22Rv1 (cell line): ENCODE data around the gene NT5C1B.

Source experiments
- ZFX ChIP-seq: fragments of 450-650 bp; IDR thresholded peaks from 2 replicates; pipeline ENCODE4 v1.6.1; 2017; ENCODE audit warnings: antibody characterized with exemption, borderline replicate concordance
- TF ChIP-seq, protein P1 (sequence below): fragments of 450-650 bp; IDR thresholded peaks from 2 replicates; pipeline ENCODE4 v1.5.1; 2017; ENCODE audit warnings: mild to moderate bottlenecking

DNA sequence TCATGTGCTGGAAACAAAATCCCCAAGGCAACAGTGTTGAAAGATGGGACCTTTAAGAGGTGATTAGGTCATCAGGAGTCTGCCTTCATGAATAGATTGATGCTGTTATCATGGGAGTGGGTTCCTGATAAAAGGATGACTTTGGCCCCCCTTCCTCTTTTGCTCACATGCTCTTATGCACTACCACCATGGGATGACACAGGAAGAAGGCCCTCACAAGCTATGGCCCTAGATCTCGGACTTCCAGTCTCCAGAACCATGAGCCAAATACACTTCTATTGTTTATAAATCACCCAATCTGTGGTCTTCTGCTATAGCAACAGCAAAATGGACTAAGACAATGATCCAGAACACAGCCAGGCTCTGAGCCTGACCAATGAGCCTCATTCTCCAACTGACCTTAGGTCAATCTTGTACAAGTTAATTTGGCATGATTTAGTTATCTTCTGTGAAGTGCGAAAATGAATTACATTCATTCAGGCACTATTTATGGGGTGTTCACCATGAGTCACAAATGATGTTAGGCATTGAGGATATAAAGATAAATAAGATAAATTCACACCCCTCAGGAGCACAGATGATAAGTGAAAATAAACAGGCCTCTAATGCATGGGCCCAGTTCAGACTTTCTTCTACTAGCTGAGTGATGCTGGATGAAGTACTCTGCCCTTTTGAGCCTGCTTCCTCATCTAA, 37.7 kb upstream of the NT5C1B start:
- TF ChIP-seq, protein P1, sequence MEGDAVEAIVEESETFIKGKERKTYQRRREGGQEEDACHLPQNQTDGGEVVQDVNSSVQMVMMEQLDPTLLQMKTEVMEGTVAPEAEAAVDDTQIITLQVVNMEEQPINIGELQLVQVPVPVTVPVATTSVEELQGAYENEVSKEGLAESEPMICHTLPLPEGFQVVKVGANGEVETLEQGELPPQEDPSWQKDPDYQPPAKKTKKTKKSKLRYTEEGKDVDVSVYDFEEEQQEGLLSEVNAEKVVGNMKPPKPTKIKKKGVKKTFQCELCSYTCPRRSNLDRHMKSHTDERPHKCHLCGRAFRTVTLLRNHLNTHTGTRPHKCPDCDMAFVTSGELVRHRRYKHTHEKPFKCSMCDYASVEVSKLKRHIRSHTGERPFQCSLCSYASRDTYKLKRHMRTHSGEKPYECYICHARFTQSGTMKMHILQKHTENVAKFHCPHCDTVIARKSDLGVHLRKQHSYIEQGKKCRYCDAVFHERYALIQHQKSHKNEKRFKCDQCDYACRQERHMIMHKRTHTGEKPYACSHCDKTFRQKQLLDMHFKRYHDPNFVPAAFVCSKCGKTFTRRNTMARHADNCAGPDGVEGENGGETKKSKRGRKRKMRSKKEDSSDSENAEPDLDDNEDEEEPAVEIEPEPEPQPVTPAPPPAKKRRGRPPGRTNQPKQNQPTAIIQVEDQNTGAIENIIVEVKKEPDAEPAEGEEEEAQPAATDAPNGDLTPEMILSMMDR, result no peak
- no peak for TF ChIP-seq ZFX
